ENCODE results near the gene USP3. TPM values are rescaled to one million over a fixed set of nuclear protein-coding genes. Genes with fewer than 3 reads are reported as not detected.

USP3 gene
- polyA plus RNA-seq, 1 donor (not counting 4 experiments of a cell fraction or from before 2014, with no cell fraction given) = 16.2 TPM

DNA sequence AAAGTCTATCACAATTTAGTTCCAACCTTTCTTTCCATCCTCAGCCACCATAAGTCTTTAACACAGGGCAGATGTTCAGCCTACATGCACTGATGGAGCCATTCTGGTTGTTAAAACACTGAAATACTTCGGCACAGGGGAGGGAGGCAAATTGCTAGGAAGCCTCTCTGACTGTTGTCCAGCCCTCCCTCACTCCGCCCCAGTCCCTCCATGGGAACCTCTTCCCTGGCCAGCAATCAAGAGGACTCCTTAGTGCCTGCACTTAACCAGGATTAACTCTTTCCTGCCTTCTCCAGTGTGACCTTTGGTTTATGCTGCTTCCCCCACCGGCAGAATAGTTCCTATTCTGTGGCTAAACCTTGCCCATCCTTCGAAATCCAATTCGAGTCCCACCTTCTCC lies 47.0 kb upstream of the USP3 start:
- TF ChIP-seq EZH2 (IDR thresholded peaks at IDR 0.05; ENCODE audit: low read length) = no peak
- TF ChIP-seq, protein P1, sequence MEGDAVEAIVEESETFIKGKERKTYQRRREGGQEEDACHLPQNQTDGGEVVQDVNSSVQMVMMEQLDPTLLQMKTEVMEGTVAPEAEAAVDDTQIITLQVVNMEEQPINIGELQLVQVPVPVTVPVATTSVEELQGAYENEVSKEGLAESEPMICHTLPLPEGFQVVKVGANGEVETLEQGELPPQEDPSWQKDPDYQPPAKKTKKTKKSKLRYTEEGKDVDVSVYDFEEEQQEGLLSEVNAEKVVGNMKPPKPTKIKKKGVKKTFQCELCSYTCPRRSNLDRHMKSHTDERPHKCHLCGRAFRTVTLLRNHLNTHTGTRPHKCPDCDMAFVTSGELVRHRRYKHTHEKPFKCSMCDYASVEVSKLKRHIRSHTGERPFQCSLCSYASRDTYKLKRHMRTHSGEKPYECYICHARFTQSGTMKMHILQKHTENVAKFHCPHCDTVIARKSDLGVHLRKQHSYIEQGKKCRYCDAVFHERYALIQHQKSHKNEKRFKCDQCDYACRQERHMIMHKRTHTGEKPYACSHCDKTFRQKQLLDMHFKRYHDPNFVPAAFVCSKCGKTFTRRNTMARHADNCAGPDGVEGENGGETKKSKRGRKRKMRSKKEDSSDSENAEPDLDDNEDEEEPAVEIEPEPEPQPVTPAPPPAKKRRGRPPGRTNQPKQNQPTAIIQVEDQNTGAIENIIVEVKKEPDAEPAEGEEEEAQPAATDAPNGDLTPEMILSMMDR (optimal IDR thresholded peaks at IDR 0.05 in 1 of 3, IDR thresholded peaks at IDR 0.05 in 1 of 3, conservative IDR thresholded peaks at IDR 0.05 in 1 of 3; ENCODE audit: extremely low read depth in 1 of 3, insufficient read depth in 2 of 3, low read length in 3 of 3) = no peak
- no peak overlapping the region for H3K27ac ChIP-seq (ENCODE audit: control insufficient read depth, insufficient read depth, low read length)

DNA sequence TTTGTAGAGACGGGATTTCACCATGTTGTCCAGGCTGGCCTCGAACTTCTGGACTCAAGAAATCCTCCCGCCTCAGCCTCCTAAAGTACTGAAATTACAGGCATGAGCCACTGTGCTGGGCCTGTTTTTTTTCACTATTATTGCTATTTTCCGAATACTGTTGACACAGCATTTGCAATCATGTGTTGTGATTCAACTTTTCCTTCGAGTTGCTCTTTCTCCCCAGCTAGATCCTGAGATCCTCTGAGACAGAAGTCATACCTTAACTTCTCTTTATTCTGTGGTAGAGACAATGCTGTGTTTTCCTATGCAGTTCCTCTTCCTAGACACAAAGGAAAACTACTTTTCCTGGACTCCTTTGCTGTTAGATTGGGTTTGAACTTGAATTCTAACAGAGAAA lies 46.4 kb upstream of the USP3 start:
- DNase-seq (ENCODE audit: low read depth, low spot score) (no peak), FAIRE-seq (no peak)
- H3K79me2 ChIP-seq (ENCODE audit: control insufficient read depth, insufficient read depth, low read length) = no peaks in the 10 kb centered on the region
- no peak overlapping the region for H3K27ac ChIP-seq (ENCODE audit: control insufficient read depth, insufficient read depth, low read length)
- dilution Hi-C loops (cut with MboI; ENCODE audit: extremely low pct_ligation_motif_present, low sequenced_read_pairs) = no loop called here
- H2AFZ ChIP-seq (ENCODE audit: control insufficient read depth, low read length) = no peak overlapping the region
- H3K9me1 ChIP-seq (ENCODE audit: control insufficient read depth, extremely low read depth, insufficient read depth, low read length) = no peaks in the 10 kb centered on the region
- TF ChIP-seq, protein P1 (optimal IDR thresholded peaks at IDR 0.05 in 1 of 3, IDR thresholded peaks at IDR 0.05 in 1 of 3, conservative IDR thresholded peaks at IDR 0.05 in 1 of 3; ENCODE audit: extremely low read depth in 1 of 3, insufficient read depth in 2 of 3, low read length in 3 of 3) = no peak
- TF ChIP-seq EZH2 (IDR thresholded peaks at IDR 0.05; ENCODE audit: low read length) = no peak
- no peak overlapping the region for H3K4me3 ChIP-seq (ENCODE audit: control insufficient read depth in 2 of 3, extremely low read depth in 1 of 3, insufficient read depth in 2 of 3, low read depth in 1 of 3, low read length in 3 of 3)
- no peaks in the 10 kb centered on the region for H3K4me1 ChIP-seq (ENCODE audit: control insufficient read depth, extremely low read depth, insufficient read depth, low read length)
- H3K4me2 ChIP-seq (ENCODE audit: control insufficient read depth, extremely low read depth, insufficient read depth, low read depth, low read length) = no peak overlapping the region
- peaks cover 5% of the 10 kb centered on the region for H3K27me3 ChIP-seq (ENCODE audit: control insufficient read depth, extremely low read depth, insufficient read depth, low read length)
- H3K9me3 ChIP-seq (ENCODE audit: control insufficient read depth, low read depth, low read length) = no peaks in the 10 kb centered on the region
- H3K9ac ChIP-seq (ENCODE audit: control insufficient read depth, extremely low read depth, insufficient read depth, low read length) = no peak overlapping the region
- no peaks in the 10 kb centered on the region for H3K36me3 ChIP-seq (ENCODE audit: control insufficient read depth in 2 of 2, extremely low read depth in 1 of 2, insufficient read depth in 2 of 2, low read length in 2 of 2)
- no peaks in the 10 kb centered on the region for H4K20me1 ChIP-seq (ENCODE audit: control insufficient read depth, extremely low read depth, insufficient read depth, low read length)

More for the DNA sequence above, 47.0 kb upstream of the USP3 start:
- peaks cover 5% of the 10 kb centered on the region for H3K27me3 ChIP-seq (ENCODE audit: control insufficient read depth, extremely low read depth, insufficient read depth, low read length)
- no peaks in the 10 kb centered on the region for H3K79me2 ChIP-seq (ENCODE audit: control insufficient read depth, insufficient read depth, low read length)
- no peaks in the 10 kb centered on the region for H3K4me1 ChIP-seq (ENCODE audit: control insufficient read depth, extremely low read depth, insufficient read depth, low read length)
- no peak overlapping the region for H3K4me3 ChIP-seq (ENCODE audit: control insufficient read depth in 2 of 3, extremely low read depth in 1 of 3, insufficient read depth in 2 of 3, low read depth in 1 of 3, low read length in 3 of 3)
- no peaks in the 10 kb centered on the region for H4K20me1 ChIP-seq (ENCODE audit: control insufficient read depth, extremely low read depth, insufficient read depth, low read length)
- DNase-seq (ENCODE audit: low read depth, low spot score) (no peak), FAIRE-seq (no peak)
- H3K4me2 ChIP-seq (ENCODE audit: control insufficient read depth, extremely low read depth, insufficient read depth, low read depth, low read length) = no peak overlapping the region
- dilution Hi-C loops (cut with MboI; ENCODE audit: extremely low pct_ligation_motif_present, low sequenced_read_pairs) = no loop called here
- H2AFZ ChIP-seq (ENCODE audit: control insufficient read depth, low read length) = no peak overlapping the region
- no peak overlapping the region for H3K9ac ChIP-seq (ENCODE audit: control insufficient read depth, extremely low read depth, insufficient read depth, low read length)
- no peaks in the 10 kb centered on the region for H3K9me3 ChIP-seq (ENCODE audit: control insufficient read depth, low read depth, low read length)
- no peaks in the 10 kb centered on the region for H3K36me3 ChIP-seq (ENCODE audit: control insufficient read depth in 2 of 2, extremely low read depth in 1 of 2, insufficient read depth in 2 of 2, low read length in 2 of 2)
- no peaks in the 10 kb centered on the region for H3K9me1 ChIP-seq (ENCODE audit: control insufficient read depth, extremely low read depth, insufficient read depth, low read length)

Measured in keratinocyte (primary cell).